Fibroblast of lung (primary cell): ENCODE data around the gene ANXA2. TPM values are rescaled to one million over a fixed set of nuclear protein-coding genes. Genes with fewer than 3 reads are reported as not detected.

Source experiments
- DNase-seq, 2 donors: peaks; one replicate each; pipeline versions ENCODE4 v3.0.0 to v3.0.0-alpha.2; 2010; ENCODE audit warnings: low read depth in 2 of 2
- H2AFZ ChIP-seq: 2 replicates; pipeline ENCODE4 v1.5.1; 2012; ENCODE audit warnings: low read length, control low read depth, inconsistent platforms
- H3K27ac ChIP-seq: 2 replicates; pipeline ENCODE4 v1.5.1; 2011; ENCODE audit warnings: low read length, control low read depth; ENCODE audit not compliant: insufficient read depth
- H3K27me3 ChIP-seq: 2 replicates; pipeline ENCODE4 v1.5.1; 2011; ENCODE audit warnings: mild to moderate bottlenecking, low read length; ENCODE audit not compliant: control insufficient read depth, insufficient read depth
- H3K36me3 ChIP-seq: 2 replicates; pipeline ENCODE4 v1.5.1; 2011; ENCODE audit warnings: low read length; ENCODE audit not compliant: control insufficient read depth, insufficient read depth
- H3K4me1 ChIP-seq: 2 replicates; pipeline ENCODE4 v1.5.1; 2011; ENCODE audit warnings: low read length; ENCODE audit not compliant: control insufficient read depth, insufficient read depth; ENCODE audit errors: extremely low read depth
- H3K4me2 ChIP-seq: 2 replicates; pipeline ENCODE4 v1.5.1; 2011; ENCODE audit warnings: low read length, control low read depth; ENCODE audit not compliant: insufficient read depth; ENCODE audit errors: extremely low read depth
- H3K4me3 ChIP-seq, 4 experiments: fragments of 200-600 bp in 1 of 4; sonication (generic) in 1 of 4; replicated peaks in 1 of 4; 2 replicates each; pipeline ENCODE4 v1.5.1; 2011 to 2016; ENCODE audit warnings: low read length in 4 of 4, low read depth in 3 of 4, mild to moderate bottlenecking in 3 of 4, control low read depth in 2 of 4, inconsistent platforms in 1 of 4, mixed read lengths in 1 of 4; ENCODE audit not compliant: insufficient read depth in 1 of 4; ENCODE audit errors: control extremely low read depth in 1 of 4
- H3K79me2 ChIP-seq: 2 replicates; pipeline ENCODE4 v1.5.1; 2012; ENCODE audit warnings: mild to moderate bottlenecking, low read length, inconsistent platforms; ENCODE audit not compliant: control insufficient read depth, insufficient read depth
- H3K9ac ChIP-seq: 2 replicates; pipeline ENCODE4 v1.5.1; 2011; ENCODE audit warnings: mild to moderate bottlenecking, low read length, control low read depth; ENCODE audit not compliant: insufficient read depth
- H3K9me3 ChIP-seq: 2 replicates; pipeline ENCODE4 v1.5.1; 2012; ENCODE audit warnings: low read depth, low read length; ENCODE audit not compliant: control insufficient read depth, insufficient read depth
- H4K20me1 ChIP-seq: 2 replicates; pipeline ENCODE4 v1.5.1; 2011; ENCODE audit warnings: low read length; ENCODE audit not compliant: control insufficient read depth, insufficient read depth; ENCODE audit errors: extremely low read depth
- EZH2 ChIP-seq: IDR thresholded peaks from 2 replicates; pipeline ENCODE4 v1.5.1; 2012; ENCODE audit warnings: low read length, control low read depth, mild to moderate bottlenecking; ENCODE audit errors: missing control alignments
- polyA plus RNA-seq, 2 donors: library from polyadenylated mRNA; depleted of rRNA in 1 of 2; stranded (reverse) in 1 of 2; unstranded in 1 of 2; fragments of >200 nt; gene quantifications; 2 replicates each; pipeline ENCODE4 v1.2.1, GENCODE V29; 2011 to 2012; ENCODE audit warnings: missing spikeins in 1 of 2
- total RNA-seq: library from RNA; depleted of rRNA; stranded (reverse); fragments of >200 nt; gene quantifications from 2 replicates; pipeline ENCODE4 v1.2.1, GENCODE V29; 2014
- TF ChIP-seq, protein P1 (sequence below), 2 donors: IDR thresholded peaks in 1 of 2; conservative IDR thresholded peaks in 1 of 2; 1 replicate in 1 of 2; 2 replicates in 1 of 2; pipeline ENCODE4 v1.5.1; 2011 to 2012; ENCODE audit warnings: low read length in 2 of 2, control low read depth in 1 of 2, inconsistent platforms in 1 of 2, low read depth in 1 of 2, mild to moderate bottlenecking in 1 of 2

The ANXA2 gene
- total and polyA plus RNA-seq, 2 donors (not counting 1 experiment from before 2014, with no cell fraction given), result 2,754 to 4,872 TPM

DNA sequence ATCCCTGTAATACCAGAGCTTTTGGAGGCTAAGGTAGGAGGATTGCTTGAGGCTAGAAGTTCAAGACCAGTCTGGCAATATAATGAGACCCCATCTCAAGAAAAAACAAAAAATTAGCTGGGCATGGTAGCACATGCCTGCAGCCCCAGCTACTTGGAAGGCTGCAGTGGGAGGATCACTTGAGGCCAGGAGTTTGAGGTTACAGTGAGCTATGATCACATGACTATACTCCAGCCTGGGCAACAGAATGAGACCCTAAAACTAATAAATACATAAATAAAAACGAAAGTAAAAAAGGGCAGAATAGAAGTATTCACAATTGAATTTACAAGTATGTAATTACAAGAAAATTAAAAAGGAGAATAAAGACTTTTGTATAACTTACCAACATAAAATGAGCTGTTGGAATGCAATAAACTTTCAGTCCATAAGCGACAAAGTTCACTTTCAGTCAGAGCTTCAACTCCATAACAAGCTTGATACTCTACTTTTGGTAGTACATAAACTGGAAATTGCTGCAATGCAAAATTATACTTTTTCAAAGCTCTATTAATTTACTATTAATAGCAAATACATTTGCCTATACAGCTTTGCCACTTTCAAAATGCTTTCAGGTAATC lies 44.4 kb upstream of the ANXA2 start:
- no peak overlapping the region for H2AFZ ChIP-seq
- H3K9me3 ChIP-seq, result no peaks in the 10 kb centered on the region
- no peak for DNase-seq
- no peak overlapping the region for H3K4me2 ChIP-seq
- H4K20me1 ChIP-seq, result no peaks in the 10 kb centered on the region
- H3K27me3 ChIP-seq, result no peaks in the 10 kb centered on the region
- TF ChIP-seq EZH2, result no peak
- TF ChIP-seq, protein P1, sequence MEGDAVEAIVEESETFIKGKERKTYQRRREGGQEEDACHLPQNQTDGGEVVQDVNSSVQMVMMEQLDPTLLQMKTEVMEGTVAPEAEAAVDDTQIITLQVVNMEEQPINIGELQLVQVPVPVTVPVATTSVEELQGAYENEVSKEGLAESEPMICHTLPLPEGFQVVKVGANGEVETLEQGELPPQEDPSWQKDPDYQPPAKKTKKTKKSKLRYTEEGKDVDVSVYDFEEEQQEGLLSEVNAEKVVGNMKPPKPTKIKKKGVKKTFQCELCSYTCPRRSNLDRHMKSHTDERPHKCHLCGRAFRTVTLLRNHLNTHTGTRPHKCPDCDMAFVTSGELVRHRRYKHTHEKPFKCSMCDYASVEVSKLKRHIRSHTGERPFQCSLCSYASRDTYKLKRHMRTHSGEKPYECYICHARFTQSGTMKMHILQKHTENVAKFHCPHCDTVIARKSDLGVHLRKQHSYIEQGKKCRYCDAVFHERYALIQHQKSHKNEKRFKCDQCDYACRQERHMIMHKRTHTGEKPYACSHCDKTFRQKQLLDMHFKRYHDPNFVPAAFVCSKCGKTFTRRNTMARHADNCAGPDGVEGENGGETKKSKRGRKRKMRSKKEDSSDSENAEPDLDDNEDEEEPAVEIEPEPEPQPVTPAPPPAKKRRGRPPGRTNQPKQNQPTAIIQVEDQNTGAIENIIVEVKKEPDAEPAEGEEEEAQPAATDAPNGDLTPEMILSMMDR (conservative IDR thresholded peaks at IDR 0.05 in 1 of 2, IDR thresholded peaks at IDR 0.05 in 1 of 2; ENCODE audit: low read depth in 1 of 2, low read length in 2 of 2), result no peak
- no peak overlapping the region for H3K9ac ChIP-seq
- H3K27ac ChIP-seq, result no peak overlapping the region
- no peak overlapping the region for H3K4me3 ChIP-seq
- H3K79me2 ChIP-seq, result no peaks in the 10 kb centered on the region
- H3K36me3 ChIP-seq, result no peaks in the 10 kb centered on the region
- no peaks in the 10 kb centered on the region for H3K4me1 ChIP-seq

DNA sequence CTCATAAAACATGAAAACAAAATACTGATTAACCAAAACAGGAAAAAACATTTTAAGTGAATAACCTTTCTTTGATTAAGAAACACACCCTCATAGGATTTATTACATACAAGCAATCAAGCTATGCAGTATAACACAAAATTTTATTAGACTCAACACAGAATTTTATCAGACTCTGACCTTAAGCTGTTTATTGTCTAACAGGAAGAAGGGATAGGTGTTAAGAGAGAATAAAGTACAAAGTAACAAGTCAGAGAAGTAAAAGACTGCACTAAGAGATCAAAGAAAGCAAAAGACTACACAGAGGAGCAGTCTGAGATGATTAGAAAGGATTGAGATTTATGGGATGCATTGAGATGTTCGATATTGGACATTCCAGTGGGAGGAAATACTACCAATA lies 43.5 kb upstream of the ANXA2 start:
- no peak for DNase-seq

DNA sequence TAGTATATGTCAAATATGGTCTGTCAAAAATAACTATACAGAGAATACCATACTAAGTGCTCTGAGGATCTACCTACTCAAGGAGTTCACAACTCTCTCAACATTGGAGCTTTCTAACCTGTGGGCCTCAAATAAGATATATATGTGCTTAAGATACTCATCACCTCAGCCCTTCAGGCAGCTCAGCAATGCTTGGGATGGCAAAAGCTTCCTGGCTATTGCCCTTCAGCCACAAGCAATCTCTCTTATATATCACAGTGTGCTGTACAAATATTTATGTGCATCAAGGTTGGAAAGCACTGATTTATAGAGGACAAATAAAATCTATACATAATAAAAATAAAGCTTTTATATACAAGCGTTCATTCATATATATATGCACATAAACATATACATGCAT lies 40.9 kb upstream of the ANXA2 start:
- TF ChIP-seq, protein P1 (conservative IDR thresholded peaks at IDR 0.05 in 1 of 2, IDR thresholded peaks at IDR 0.05 in 1 of 2; ENCODE audit: low read depth in 1 of 2, low read length in 2 of 2), result no peak
- no peak for TF ChIP-seq EZH2
- Histone ChIP-seq H4K20me1 (no peaks in the 10 kb centered on the region), H3K79me2 (no peaks in the 10 kb centered on the region), H3K4me1 (no peaks in the 10 kb centered on the region), H3K4me3 (no peak overlapping the region), H3K27ac (no peak overlapping the region), H2AFZ (no peak overlapping the region), H3K27me3 (no peaks in the 10 kb centered on the region), H3K36me3 (no peaks in the 10 kb centered on the region), H3K4me2 (no peak overlapping the region), H3K9ac (no peak overlapping the region), H3K9me3 (no peaks in the 10 kb centered on the region)
- no peak for DNase-seq

More for the DNA sequence above, 43.5 kb upstream of the ANXA2 start:
- H3K4me2 ChIP-seq, result no peak overlapping the region
- H3K36me3 ChIP-seq, result no peaks in the 10 kb centered on the region
- no peaks in the 10 kb centered on the region for H3K4me1 ChIP-seq
- no peaks in the 10 kb centered on the region for H4K20me1 ChIP-seq
- H3K79me2 ChIP-seq, result no peaks in the 10 kb centered on the region
- H3K9ac ChIP-seq, result no peak overlapping the region
- no peak overlapping the region for H2AFZ ChIP-seq
- no peaks in the 10 kb centered on the region for H3K9me3 ChIP-seq
- H3K27ac ChIP-seq, result no peak overlapping the region
- H3K4me3 ChIP-seq, result no peak overlapping the region
- no peaks in the 10 kb centered on the region for H3K27me3 ChIP-seq
- no peak for TF ChIP-seq EZH2
- TF ChIP-seq, protein P1 (conservative IDR thresholded peaks at IDR 0.05 in 1 of 2, IDR thresholded peaks at IDR 0.05 in 1 of 2; ENCODE audit: low read depth in 1 of 2, low read length in 2 of 2), result no peak
